GM19395 (cell line): ENCODE data around the gene PLK1.
"Not testable (repeated sequence)": the region's sequence is repeated elsewhere in the genome, so short reads cannot be mapped to it uniquely, and the experiment has no call there.

Experiments used
- ATAC-seq: cut with Tn5 transposase; IDR thresholded peaks from one replicate; pipeline ENCODE4 v1.9.1; 2021; ENCODE audit warnings: mild to moderate bottlenecking, moderate library complexity; ENCODE audit not compliant: unreplicated experiment

Gene PLK1

GRCh38 chr16:23678430-23679273, at the start of gene PLK1:
PLK1 (plus strand) TSS chr16:23678889; CDS start chr16:23678933, 44 bp downstream.
- peak; percentile 91 for ATAC-seq

GRCh38 chr16:23629516-23629915, 49.2 kb upstream of the PLK1 start:
- no peak for ATAC-seq

- ATAC-seq, result not testable (repeated sequence)
These were observed 46.8 kb upstream of the PLK1 start for GRCh38 chr16:23631874-23632273.

GRCh38 chr16:23634461-23635036, 44.1 kb upstream of the PLK1 start:
- ATAC-seq, result no peak

GRCh38 chr16:23635958-23636357, 42.7 kb upstream of the PLK1 start:
- no peak for ATAC-seq

GRCh38 chr16:23640615-23640930, 38.1 kb upstream of the PLK1 start:
- no peak for ATAC-seq

GRCh38 chr16:23640931-23641765, 37.5 kb upstream of the PLK1 start, which contains the start of the genes DCTN5 and PALB2:
DCTN5 (plus strand) TSS chr16:23641466; CDS start chr16:23641543, 77 bp downstream.
PALB2 (minus strand) TSS chr16:23641310; CDS start chr16:23641157, 153 bp downstream.
- ATAC-seq, result peak; percentile 93

GRCh38 chr16:23642246-23642774, 36.4 kb upstream of the PLK1 start:
- ATAC-seq, result no peak

GRCh38 chr16:23650674-23651416, 27.8 kb upstream of the PLK1 start:
- ATAC-seq, result no peak

- ATAC-seq, result peak; percentile 58
These were observed 26.7 kb upstream of the PLK1 start for GRCh38 chr16:23651943-23652468.

GRCh38 chr16:23663918-23664317, 14.8 kb upstream of the PLK1 start:
- no peak for ATAC-seq

GRCh38 chr16:23666571-23667354, 11.9 kb upstream of the PLK1 start:
- no peak for ATAC-seq

GRCh38 chr16:23667355-23667659, 11.4 kb upstream of the PLK1 start:
- no peak for ATAC-seq

GRCh38 chr16:23668225-23668624, 10.5 kb upstream of the PLK1 start:
- no peak for ATAC-seq

GRCh38 chr16:23668873-23669272, 9.8 kb upstream of the PLK1 start:
- ATAC-seq, result no peak

- peak; percentile 96 for ATAC-seq
These were observed 8.4 kb upstream of the PLK1 start for GRCh38 chr16:23670137-23670776.

GRCh38 chr16:23673971-23674614, 4.6 kb upstream of the PLK1 start:
- no peak for ATAC-seq

GRCh38 chr16:23676924-23677480, 1.7 kb upstream of the PLK1 start:
- no peak for ATAC-seq
